ENCODE results near the gene TK2. TPM values are rescaled to one million over a fixed set of nuclear protein-coding genes. Genes with fewer than 3 reads are reported as not detected.

TK2 gene
- total and polyA plus RNA-seq, 4 donors, result 10.5 to 31.9 (median 21.0) TPM

GRCh38 chr16:66512272-66513110, 37.4 kb downstream of the TK2 start (continued):
- no peak for TF ChIP-seq ZBTB33 (IDR thresholded peaks at IDR 0.05)
- peak; percentile 66 to 73 for TF ChIP-seq HNF4A (conservative IDR thresholded peaks at IDR 0.05)
- no peak for TF ChIP-seq SP1 (IDR thresholded peaks at IDR 0.05)

GRCh38 chr16:66511602-66512271, 38.2 kb downstream of the TK2 start:
- no peaks in the 10 kb centered on the region for H3K36me3 ChIP-seq (ENCODE audit: control insufficient read depth in 4 of 4, insufficient read depth in 3 of 4, low read depth in 1 of 4, low read length in 3 of 4)
- peaks cover 28 to 66% (median 51%) of the 10 kb centered on the region in 4 donors for H3K4me1 ChIP-seq (ENCODE audit: control insufficient read depth in 4 of 4, insufficient read depth in 4 of 4, low read length in 3 of 4)
- H3K9ac ChIP-seq (ENCODE audit: low read depth in 1 of 2, low read length in 2 of 2), result no peak overlapping the region
- H3K27ac ChIP-seq (ENCODE audit: low read depth in 1 of 2, low read length in 2 of 2), result peak overlapping the region; percentile 62 to 85
- no peak for DNase-seq (ENCODE audit: low spot score)
- no peak overlapping the region for H3K4me3 ChIP-seq (ENCODE audit: low read depth in 1 of 3, low read length in 3 of 3)
- H3K9me3 ChIP-seq (ENCODE audit: control insufficient read depth in 4 of 4, low read length in 3 of 4), result no peaks in the 10 kb centered on the region
- TF ChIP-seq MAX (IDR thresholded peaks at IDR 0.05) (no peak), ZBTB33 (IDR thresholded peaks at IDR 0.05) (no peak), GABPA (IDR thresholded peaks at IDR 0.05 in 1 of 2, conservative IDR thresholded peaks at IDR 0.05 in 1 of 2) (no peak), RXRA (IDR thresholded peaks at IDR 0.05) (peak; percentile 19 to 33), JUND (IDR thresholded peaks at IDR 0.05) (peak in 1 of 2 donors; percentile 13), ATF3 (IDR thresholded peaks at IDR 0.05) (no peak), RAD21 (IDR thresholded peaks at IDR 0.05) (peak; percentile 17 to 45), NR2F2 (IDR thresholded peaks at IDR 0.05) (peak; percentile 68), TAF1 (conservative IDR thresholded peaks at IDR 0.05) (no peak), CTCF (IDR thresholded peaks at IDR 0.05; ENCODE audit: low read depth, low read length, missing input control) (peak; percentile 0), HNF4G (IDR thresholded peaks at IDR 0.05) (no peak), FOXA1 (IDR thresholded peaks at IDR 0.05) (no peak), EGR1 (IDR thresholded peaks at IDR 0.05; ENCODE audit: low read depth in 2 of 2) (no peak), HNF4A (conservative IDR thresholded peaks at IDR 0.05) (no peak), SP1 (IDR thresholded peaks at IDR 0.05) (peak; percentile 27), FOXA2 (IDR thresholded peaks at IDR 0.05) (no peak), REST (IDR thresholded peaks at IDR 0.05) (no peak), YY1 (IDR thresholded peaks at IDR 0.05) (no peak)
- H3K27me3 ChIP-seq (ENCODE audit: control insufficient read depth in 4 of 4, insufficient read depth in 4 of 4, low read length in 3 of 4), result no peaks in the 10 kb centered on the region
- WGBS, result 71% methylated on average over 13 of the region's 13 CpGs

Data from liver (tissue), 9 donors.